ENCODE measurements around the gene FBLN2. TPM values are rescaled to one million over a fixed set of nuclear protein-coding genes. Genes with fewer than 3 reads are reported as not detected.

The FBLN2 gene
- total RNA-seq, 1 experiment from 2014 or later: 0.39 TPM

GRCh38 chr3:13584901-13585300 is 36.0 kb downstream of the FBLN2 start (continued):
- TF ChIP-seq, protein P1, sequence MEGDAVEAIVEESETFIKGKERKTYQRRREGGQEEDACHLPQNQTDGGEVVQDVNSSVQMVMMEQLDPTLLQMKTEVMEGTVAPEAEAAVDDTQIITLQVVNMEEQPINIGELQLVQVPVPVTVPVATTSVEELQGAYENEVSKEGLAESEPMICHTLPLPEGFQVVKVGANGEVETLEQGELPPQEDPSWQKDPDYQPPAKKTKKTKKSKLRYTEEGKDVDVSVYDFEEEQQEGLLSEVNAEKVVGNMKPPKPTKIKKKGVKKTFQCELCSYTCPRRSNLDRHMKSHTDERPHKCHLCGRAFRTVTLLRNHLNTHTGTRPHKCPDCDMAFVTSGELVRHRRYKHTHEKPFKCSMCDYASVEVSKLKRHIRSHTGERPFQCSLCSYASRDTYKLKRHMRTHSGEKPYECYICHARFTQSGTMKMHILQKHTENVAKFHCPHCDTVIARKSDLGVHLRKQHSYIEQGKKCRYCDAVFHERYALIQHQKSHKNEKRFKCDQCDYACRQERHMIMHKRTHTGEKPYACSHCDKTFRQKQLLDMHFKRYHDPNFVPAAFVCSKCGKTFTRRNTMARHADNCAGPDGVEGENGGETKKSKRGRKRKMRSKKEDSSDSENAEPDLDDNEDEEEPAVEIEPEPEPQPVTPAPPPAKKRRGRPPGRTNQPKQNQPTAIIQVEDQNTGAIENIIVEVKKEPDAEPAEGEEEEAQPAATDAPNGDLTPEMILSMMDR (IDR thresholded peaks at IDR 0.05 in 2 of 3, conservative IDR thresholded peaks at IDR 0.05 in 1 of 3; ENCODE audit: borderline replicate concordance in 1 of 3, insufficient read depth in 1 of 3, low read depth in 2 of 3, low read length in 2 of 3): no peak
- no peak for TF ChIP-seq SIN3A (IDR thresholded peaks at IDR 0.05; ENCODE audit: low read depth)
- TF ChIP-seq SP1 (IDR thresholded peaks at IDR 0.05; ENCODE audit: low read depth): no peak
- TF ChIP-seq, protein P2, sequence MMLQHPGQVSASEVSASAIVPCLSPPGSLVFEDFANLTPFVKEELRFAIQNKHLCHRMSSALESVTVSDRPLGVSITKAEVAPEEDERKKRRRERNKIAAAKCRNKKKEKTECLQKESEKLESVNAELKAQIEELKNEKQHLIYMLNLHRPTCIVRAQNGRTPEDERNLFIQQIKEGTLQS (IDR thresholded peaks at IDR 0.05): no peak
- TF ChIP-seq CBX3 (IDR thresholded peaks at IDR 0.05; ENCODE audit: low read depth): no peak

- Histone ChIP-seq H3K9me2 (ENCODE audit: insufficient read depth) (no peaks in the 10 kb centered on the region), H3K36me3 (ENCODE audit: control insufficient read depth in 1 of 2, insufficient read depth in 2 of 2, low read length in 2 of 2) (no peaks in the 10 kb centered on the region), H3K4me2 (ENCODE audit: low read length) (no peak overlapping the region), H3K4me3 (replicated peaks in 1 of 2; ENCODE audit: low read depth in 1 of 2, low read length in 2 of 2) (no peak overlapping the region), H3K4me1 (ENCODE audit: control insufficient read depth in 1 of 2, insufficient read depth in 2 of 2, low read length in 2 of 2) (no peaks in the 10 kb centered on the region), H3K9ac (ENCODE audit: low read length) (no peak overlapping the region), H3K27me3 (ENCODE audit: insufficient read depth, low read length) (no peaks in the 10 kb centered on the region), H3K79me2 (ENCODE audit: insufficient read depth, low read length) (no peaks in the 10 kb centered on the region), H3K9me3 (ENCODE audit: control insufficient read depth in 1 of 2, insufficient read depth in 1 of 2, low read depth in 1 of 2, low read length in 2 of 2) (no peaks in the 10 kb centered on the region), H4K20me1 (ENCODE audit: insufficient read depth) (no peaks in the 10 kb centered on the region), H3K27ac (ENCODE audit: low read depth, low read length) (no peak overlapping the region), H2AFZ (ENCODE audit: low read depth, low read length, poor library complexity, severe bottlenecking) (no peak overlapping the region)
- DNase-seq (ENCODE audit: low read depth, low spot score) (no peak), ATAC-seq (no peak)
- ChIA-PET RAD21 (ENCODE audit: low non-redundant PET in 1 of 2, low total read pairs in 2 of 2, uncharacterized antibody in 2 of 2, unreplicated experiment in 2 of 2) (no interaction called here), CTCF (interaction anchor here (1.2 kb wide), 1 partner anchor 12 kb away, joined by 3 read pairs; no protein-coding TSS in a partner anchor), POLR2A (no interaction called here)
- no TSS peak for BruUV-seq (replicated peaks)
- no peak for TF ChIP-seq FOSL1 (IDR thresholded peaks at IDR 0.05; ENCODE audit: low read depth)
- no peak for TF ChIP-seq CBX3 (IDR thresholded peaks at IDR 0.05; ENCODE audit: low read depth)
- no peak for TF ChIP-seq RAD21 (IDR thresholded peaks at IDR 0.05; ENCODE audit: low read depth)
- TF ChIP-seq ZNF274 (IDR thresholded peaks at IDR 0.05; ENCODE audit: low read depth, low read length): no peak
- no peak for TF ChIP-seq ZFX (IDR thresholded peaks at IDR 0.05)
- TF ChIP-seq EGR1 (IDR thresholded peaks at IDR 0.05; ENCODE audit: low read depth): no peak
- no peak for TF ChIP-seq CEBPB (IDR thresholded peaks at IDR 0.05; ENCODE audit: low read depth)
- no peak for TF ChIP-seq EZH2phosphoT487 (IDR thresholded peaks at IDR 0.05; ENCODE audit: borderline replicate concordance)
- no peak for TF ChIP-seq SP1 (IDR thresholded peaks at IDR 0.05; ENCODE audit: low read depth)
- TF ChIP-seq, protein P3, sequence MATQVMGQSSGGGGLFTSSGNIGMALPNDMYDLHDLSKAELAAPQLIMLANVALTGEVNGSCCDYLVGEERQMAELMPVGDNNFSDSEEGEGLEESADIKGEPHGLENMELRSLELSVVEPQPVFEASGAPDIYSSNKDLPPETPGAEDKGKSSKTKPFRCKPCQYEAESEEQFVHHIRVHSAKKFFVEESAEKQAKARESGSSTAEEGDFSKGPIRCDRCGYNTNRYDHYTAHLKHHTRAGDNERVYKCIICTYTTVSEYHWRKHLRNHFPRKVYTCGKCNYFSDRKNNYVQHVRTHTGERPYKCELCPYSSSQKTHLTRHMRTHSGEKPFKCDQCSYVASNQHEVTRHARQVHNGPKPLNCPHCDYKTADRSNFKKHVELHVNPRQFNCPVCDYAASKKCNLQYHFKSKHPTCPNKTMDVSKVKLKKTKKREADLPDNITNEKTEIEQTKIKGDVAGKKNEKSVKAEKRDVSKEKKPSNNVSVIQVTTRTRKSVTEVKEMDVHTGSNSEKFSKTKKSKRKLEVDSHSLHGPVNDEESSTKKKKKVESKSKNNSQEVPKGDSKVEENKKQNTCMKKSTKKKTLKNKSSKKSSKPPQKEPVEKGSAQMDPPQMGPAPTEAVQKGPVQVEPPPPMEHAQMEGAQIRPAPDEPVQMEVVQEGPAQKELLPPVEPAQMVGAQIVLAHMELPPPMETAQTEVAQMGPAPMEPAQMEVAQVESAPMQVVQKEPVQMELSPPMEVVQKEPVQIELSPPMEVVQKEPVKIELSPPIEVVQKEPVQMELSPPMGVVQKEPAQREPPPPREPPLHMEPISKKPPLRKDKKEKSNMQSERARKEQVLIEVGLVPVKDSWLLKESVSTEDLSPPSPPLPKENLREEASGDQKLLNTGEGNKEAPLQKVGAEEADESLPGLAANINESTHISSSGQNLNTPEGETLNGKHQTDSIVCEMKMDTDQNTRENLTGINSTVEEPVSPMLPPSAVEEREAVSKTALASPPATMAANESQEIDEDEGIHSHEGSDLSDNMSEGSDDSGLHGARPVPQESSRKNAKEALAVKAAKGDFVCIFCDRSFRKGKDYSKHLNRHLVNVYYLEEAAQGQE (IDR thresholded peaks at IDR 0.05; ENCODE audit: low read depth): no peak
- TF ChIP-seq TCF7L2 (IDR thresholded peaks at IDR 0.05; ENCODE audit: borderline replicate concordance, extremely low read depth, insufficient read depth, insufficient read length): no peak
- TF ChIP-seq POLR2AphosphoS5 (IDR thresholded peaks at IDR 0.05; ENCODE audit: low read depth, low read length): no peak
- intact Hi-C loops (cut with micrococcal nuclease): no loop called here
Observed at GRCh38 chr3:13587442-13587841, 38.5 kb downstream of the FBLN2 start.

All from HCT116 (cell line).